H9 (cell line): ENCODE measurements around the gene DSC2. TPM values are rescaled to one million over a fixed set of nuclear protein-coding genes. Genes with fewer than 3 reads are reported as not detected.

ENCODE experiments used
- DNase-seq: peaks from one replicate; pipeline ENCODE4 v3.0.0-alpha.2; 2017
- H2AFZ ChIP-seq: one replicate; pipeline ENCODE4 v1.6.1; 2013; ENCODE audit warnings: mild to moderate bottlenecking, low read length, control low read depth, moderate library complexity
- H2AK5ac ChIP-seq: 2 replicates; pipeline ENCODE4 v1.6.1; 2013; ENCODE audit warnings: low read length, control low read depth, mixed read lengths; ENCODE audit not compliant: insufficient read length
- H2BK120ac ChIP-seq: one replicate; pipeline ENCODE4 v1.6.1; 2013; ENCODE audit warnings: low read depth, mild to moderate bottlenecking, low read length, control low read depth, inconsistent platforms; ENCODE audit not compliant: poor library complexity, severe bottlenecking
- H2BK12ac ChIP-seq: 2 replicates; pipeline ENCODE4 v1.6.1; 2013; ENCODE audit warnings: low read length, control low read depth, mixed read lengths, low read depth; ENCODE audit not compliant: insufficient read length
- H2BK15ac ChIP-seq: 2 replicates; pipeline ENCODE4 v1.6.1; 2013; ENCODE audit warnings: low read depth, low read length, control low read depth
- H2BK20ac ChIP-seq: one replicate; pipeline ENCODE4 v1.6.1; 2013; ENCODE audit warnings: low read depth, mild to moderate bottlenecking, low read length, control low read depth, inconsistent platforms; ENCODE audit not compliant: poor library complexity, severe bottlenecking
- H2BK5ac ChIP-seq: 2 replicates; pipeline ENCODE4 v1.6.1; 2013; ENCODE audit warnings: low read length, control low read depth, mixed read lengths; ENCODE audit not compliant: insufficient read length
- H3K14ac ChIP-seq: 2 replicates; pipeline ENCODE4 v1.6.1; 2013; ENCODE audit warnings: low read length, control low read depth; ENCODE audit not compliant: insufficient read depth
- H3K18ac ChIP-seq: 2 replicates; pipeline ENCODE4 v1.6.1; 2013; ENCODE audit warnings: low read depth, mild to moderate bottlenecking, mixed read lengths, low read length, control low read depth; ENCODE audit not compliant: insufficient read length
- H3K23ac ChIP-seq: 2 replicates; pipeline ENCODE4 v1.6.1; 2013; ENCODE audit warnings: low read length, control low read depth, mixed read lengths, low read depth; ENCODE audit not compliant: insufficient read length
- H3K23me2 ChIP-seq: 2 replicates; pipeline ENCODE4 v1.6.1; 2013; ENCODE audit warnings: low read depth, mild to moderate bottlenecking, mixed read lengths, low read length, control low read depth; ENCODE audit not compliant: insufficient read length, poor library complexity, severe bottlenecking
- H3K27ac ChIP-seq: 2 replicates; pipeline ENCODE4 v1.5.1; 2013; ENCODE audit warnings: low read length, control low read depth, mixed read lengths, low read depth; ENCODE audit not compliant: insufficient read length
- H3K27me3 ChIP-seq: 2 replicates; pipeline ENCODE4 v1.6.1; 2013; ENCODE audit warnings: low read length, control low read depth, inconsistent platforms; ENCODE audit not compliant: insufficient read depth
- H3K4ac ChIP-seq: 2 replicates; pipeline ENCODE4 v1.6.1; 2013; ENCODE audit warnings: low read depth, mild to moderate bottlenecking, control low read depth, inconsistent platforms, low read length, moderate library complexity
- H3K4me1 ChIP-seq: 2 replicates; pipeline ENCODE4 v1.6.1; 2013; ENCODE audit warnings: low read length, control low read depth, inconsistent platforms; ENCODE audit not compliant: insufficient read depth
- H3K4me2 ChIP-seq: 2 replicates; pipeline ENCODE4 v1.6.1; 2013; ENCODE audit warnings: low read length, control low read depth, mixed read lengths; ENCODE audit not compliant: insufficient read length, insufficient read depth
- H3K56ac ChIP-seq: 2 replicates; pipeline ENCODE4 v1.6.1; 2013; ENCODE audit warnings: low read depth, mild to moderate bottlenecking, mixed read lengths, low read length, control low read depth; ENCODE audit not compliant: insufficient read length
- H3K79me1 ChIP-seq: 2 replicates; pipeline ENCODE4 v1.6.1; 2013; ENCODE audit warnings: low read depth, mild to moderate bottlenecking, moderate library complexity, low read length, control low read depth, inconsistent platforms; ENCODE audit not compliant: insufficient read depth, poor library complexity, severe bottlenecking
- H3K79me2 ChIP-seq: 2 replicates; pipeline ENCODE4 v1.6.1; 2013; ENCODE audit warnings: low read length, control low read depth, inconsistent platforms; ENCODE audit not compliant: insufficient read depth
- H3K9ac ChIP-seq: 2 replicates; pipeline ENCODE4 v1.6.1; 2013; ENCODE audit warnings: low read length, control low read depth, mixed read lengths; ENCODE audit not compliant: insufficient read length; ENCODE audit errors: extremely low read depth
- H3K9me3 ChIP-seq: one replicate; pipeline ENCODE4 v1.6.1; 2013; ENCODE audit warnings: low read depth, low read length, inconsistent platforms; ENCODE audit not compliant: control insufficient read depth
- H3T11ph ChIP-seq: one replicate; pipeline ENCODE4 v1.6.1; 2013; ENCODE audit warnings: mild to moderate bottlenecking, low read length, control low read depth, inconsistent platforms
- H4K20me1 ChIP-seq: one replicate; pipeline ENCODE4 v1.6.1; 2013; ENCODE audit not compliant: control insufficient read depth, insufficient read length, insufficient read depth
- H4K5ac ChIP-seq: 2 replicates; pipeline ENCODE4 v1.6.1; 2013; ENCODE audit warnings: low read depth, mild to moderate bottlenecking, mixed read lengths, low read length, control low read depth; ENCODE audit not compliant: insufficient read length
- H4K8ac ChIP-seq: replicated peaks from 2 replicates; pipeline ENCODE4 v1.6.1; 2013; ENCODE audit warnings: low read length, control low read depth, mixed read lengths, low read depth; ENCODE audit not compliant: insufficient read length
- H4K91ac ChIP-seq: 2 replicates; pipeline ENCODE4 v1.6.1; 2013; ENCODE audit warnings: low read depth, mild to moderate bottlenecking, moderate library complexity, mixed read lengths, low read length, control low read depth; ENCODE audit not compliant: insufficient read length
- H3K27ac Mint-ChIP-seq, 3 experiments: 2 replicates in 2 of 3; 3 replicates in 1 of 3; pipeline ENCODE4 v1.8.0; 2020 to 2021; ENCODE audit warnings: mixed read lengths in 3 of 3, mild to moderate bottlenecking in 1 of 3, moderate library complexity in 1 of 3
- H3K27me3 Mint-ChIP-seq: 2 replicates; pipeline ENCODE4 v1.8.0; 2021; ENCODE audit warnings: low read depth, mild to moderate bottlenecking, moderate library complexity, mixed read lengths
- H3K36me3 Mint-ChIP-seq, 3 experiments: 2 replicates in 2 of 3; 3 replicates in 1 of 3; pipeline ENCODE4 v1.8.0; 2020 to 2021; ENCODE audit warnings: low read depth in 3 of 3, mixed read lengths in 3 of 3; ENCODE audit not compliant: insufficient read depth in 1 of 3
- H3K4me1 Mint-ChIP-seq, 2 experiments: 2 replicates each; pipeline ENCODE4 v1.8.0; 2020; ENCODE audit warnings: mixed read lengths in 2 of 2
- H3K4me3 Mint-ChIP-seq, 2 experiments: 2 replicates in 1 of 2; 3 replicates in 1 of 2; pipeline ENCODE4 v1.8.0; 2020 to 2021; ENCODE audit warnings: mild to moderate bottlenecking in 2 of 2, mixed read lengths in 2 of 2, moderate library complexity in 1 of 2
- H3K9me3 Mint-ChIP-seq, 2 experiments: 2 replicates in 1 of 2; 3 replicates in 1 of 2; pipeline ENCODE4 v1.8.0; 2020; ENCODE audit warnings: mild to moderate bottlenecking in 2 of 2, mixed read lengths in 2 of 2, moderate library complexity in 1 of 2
- CTCF ChIP-seq: fragments of 200-600 bp; sonication (generic); conservative IDR thresholded peaks from 3 replicates; pipeline ENCODE4 v1.8.0; 2021; ENCODE audit warnings: antibody characterized with exemption, mild to moderate bottlenecking
- WGBS: extraction: QIAGEN DNeasy Blood & Tissue Kit; methylation state at CpG from one replicate; pipeline ENCODE4 v1.1.7; 2013; ENCODE audit warnings: missing lambda C conversion rate, low lambda C conversion rate, mixed read lengths; ENCODE audit not compliant: insufficient read length; ENCODE audit errors: extremely low coverage; 5-methylcytosine and 5-hydroxymethylcytosine counted together
- total RNA-seq: library from RNA; stranded (reverse); gene quantifications from 2 replicates; pipeline ENCODE4 v1.2.1, GENCODE V29; 2021

The DSC2 gene
- total RNA-seq, 1 experiment from 2014 or later, result 26.1 TPM

GRCh38 chr18:31102941-31103340 is 720 bp upstream of the DSC2 start:
- Histone ChIP-seq H3K4me1 (peaks cover 3% of the 10 kb centered on the region; the same call in 1 of the 2 replicates), H3K79me2 (peaks cover 10% of the 10 kb centered on the region; the same call in 1 of the 2 replicates), H2BK12ac (no peak overlapping the region), H2BK120ac (no peak overlapping the region), H4K91ac (no peak overlapping the region), H3K79me1 (no peaks in the 10 kb centered on the region), H2BK20ac (no peak overlapping the region), H4K5ac (no peak overlapping the region), H3K9me3 (no peaks in the 10 kb centered on the region), H3K4ac (no peak overlapping the region), H3K9ac (no peak overlapping the region), H3K27ac (no peak overlapping the region), H3T11ph (no peak overlapping the region), H3K14ac (no peak overlapping the region), H3K27me3 (no peaks in the 10 kb centered on the region), H4K20me1 (no peaks in the 10 kb centered on the region), H4K8ac (no peak overlapping the region), H3K18ac (no peak overlapping the region), H2BK15ac (no peak overlapping the region), H3K56ac (no peak overlapping the region), H2AFZ (no peak overlapping the region), H2AK5ac (no peak overlapping the region), H3K4me2 (peak overlapping the region; percentile 74), H3K23ac (no peak overlapping the region), H2BK5ac (no peak overlapping the region), H3K23me2 (peaks cover 3% of the 10 kb centered on the region)
- no peak for DNase-seq
- no peaks in the 10 kb centered on the region for H3K9me3 Mint-ChIP-seq
- peaks cover 31 to 32% of the 10 kb centered on the region in 2 experiments for H3K4me1 Mint-ChIP-seq
- H3K4me3 Mint-ChIP-seq, result peak overlapping the region; percentile 92 to 96
- peaks cover 2% of the 10 kb centered on the region; the same call in 1 of the 2 replicates for H3K27me3 Mint-ChIP-seq
- no CpG with 5 or more reads among the region's 2 CpGs for WGBS
- no peaks in the 10 kb centered on the region; a peak in 1 of 7 replicates for H3K36me3 Mint-ChIP-seq
- TF ChIP-seq CTCF, result no peak
- no peak overlapping the region; a peak in 1 of 7 replicates for H3K27ac Mint-ChIP-seq
